Measurements from ENCODE around the gene EVC2. TPM values are rescaled to one million over a fixed set of nuclear protein-coding genes. Genes with fewer than 3 reads are reported as not detected.
A peak's percentile ranks its signal among the peaks of the same experiment; 100 is the strongest.

Gene EVC2
- total and polyA plus RNA-seq, 12 donors: 0.66 to 3.4 (median 1.7) TPM

DNA sequence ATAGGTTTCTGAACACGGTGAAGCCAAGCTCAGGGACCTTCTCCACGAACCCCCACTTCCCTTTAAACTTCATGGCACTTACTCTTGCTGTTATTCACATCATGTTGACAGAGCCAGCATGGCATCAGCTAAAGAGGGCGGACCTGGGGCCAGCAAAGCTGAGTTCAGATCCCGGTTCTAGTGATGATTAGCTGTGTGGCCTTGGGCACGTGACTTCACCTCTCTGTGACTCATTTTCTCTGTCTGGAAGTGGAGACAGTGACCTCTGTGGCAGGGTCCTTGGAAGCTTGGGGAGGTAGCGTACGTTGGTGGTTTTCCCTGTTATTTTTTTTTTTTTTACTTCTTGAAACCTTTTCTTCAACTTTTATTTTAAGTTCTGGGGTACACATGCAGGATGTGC lies 16.0 kb upstream of the EVC2 start:
- no peak for TF ChIP-seq POLR2A (IDR thresholded peaks at IDR 0.05)
- TF ChIP-seq, protein P1, sequence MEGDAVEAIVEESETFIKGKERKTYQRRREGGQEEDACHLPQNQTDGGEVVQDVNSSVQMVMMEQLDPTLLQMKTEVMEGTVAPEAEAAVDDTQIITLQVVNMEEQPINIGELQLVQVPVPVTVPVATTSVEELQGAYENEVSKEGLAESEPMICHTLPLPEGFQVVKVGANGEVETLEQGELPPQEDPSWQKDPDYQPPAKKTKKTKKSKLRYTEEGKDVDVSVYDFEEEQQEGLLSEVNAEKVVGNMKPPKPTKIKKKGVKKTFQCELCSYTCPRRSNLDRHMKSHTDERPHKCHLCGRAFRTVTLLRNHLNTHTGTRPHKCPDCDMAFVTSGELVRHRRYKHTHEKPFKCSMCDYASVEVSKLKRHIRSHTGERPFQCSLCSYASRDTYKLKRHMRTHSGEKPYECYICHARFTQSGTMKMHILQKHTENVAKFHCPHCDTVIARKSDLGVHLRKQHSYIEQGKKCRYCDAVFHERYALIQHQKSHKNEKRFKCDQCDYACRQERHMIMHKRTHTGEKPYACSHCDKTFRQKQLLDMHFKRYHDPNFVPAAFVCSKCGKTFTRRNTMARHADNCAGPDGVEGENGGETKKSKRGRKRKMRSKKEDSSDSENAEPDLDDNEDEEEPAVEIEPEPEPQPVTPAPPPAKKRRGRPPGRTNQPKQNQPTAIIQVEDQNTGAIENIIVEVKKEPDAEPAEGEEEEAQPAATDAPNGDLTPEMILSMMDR (IDR thresholded peaks at IDR 0.05): no peak
- no peak overlapping the region for H3K27ac ChIP-seq
- peak in 4 of 7 donors; percentile 22 to 44 (median 30) for DNase-seq

DNA sequence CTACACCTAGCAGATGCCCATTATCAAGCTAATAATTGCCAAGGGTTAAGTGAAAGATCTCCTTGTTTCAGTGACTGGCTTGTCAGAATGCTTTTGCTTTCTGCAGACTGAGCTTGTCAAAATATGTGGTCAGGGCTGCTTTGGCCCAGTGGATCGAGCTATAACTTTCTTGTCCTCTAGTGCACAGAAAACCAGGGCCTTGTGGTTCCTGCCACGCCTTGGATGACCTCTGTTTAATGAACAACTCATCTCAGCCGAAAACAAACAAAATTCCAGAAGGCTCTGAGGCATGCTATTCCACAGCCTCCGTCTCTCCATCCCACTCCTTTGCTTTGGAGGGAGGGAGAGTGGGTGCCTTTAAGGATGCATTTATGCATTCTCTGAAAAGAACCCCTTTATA lies 14.0 kb upstream of the EVC2 start:
- Histone ChIP-seq H3K36me3 (replicated peaks in 1 of 2) (no peaks in the 10 kb centered on the region), H3K4me3 (no peak overlapping the region), H3K27me3 (no peaks in the 10 kb centered on the region), H3K9me3 (replicated peaks in 1 of 3) (no peaks in the 10 kb centered on the region), H3K4me1 (replicated peaks in 1 of 2) (no peaks in the 10 kb centered on the region), H3K27ac (no peak overlapping the region)
- intact Hi-C loops (cut with DNase I): no loop called here
- 65 to 83% (median 69%) methylated on average over 4 of the region's 4 CpGs for WGBS, 4 donors
- TF ChIP-seq, protein P1 (IDR thresholded peaks at IDR 0.05): no peak
- no peak for TF ChIP-seq POLR2A (IDR thresholded peaks at IDR 0.05)
- no peak for DNase-seq

More for the DNA sequence above, 16.0 kb upstream of the EVC2 start:
- no peaks in the 10 kb centered on the region for H3K9me3 ChIP-seq (replicated peaks in 1 of 3)
- H3K27me3 ChIP-seq: no peaks in the 10 kb centered on the region
- no peak overlapping the region for H3K4me3 ChIP-seq
- 59 to 66% (median 63%) methylated on average over 4 to 7 of the region's 7 CpGs for WGBS, 4 donors
- H3K4me1 ChIP-seq (replicated peaks in 1 of 2): no peaks in the 10 kb centered on the region
- intact Hi-C loops (cut with DNase I): no loop called here
- H3K36me3 ChIP-seq (replicated peaks in 1 of 2): no peaks in the 10 kb centered on the region

DNA sequence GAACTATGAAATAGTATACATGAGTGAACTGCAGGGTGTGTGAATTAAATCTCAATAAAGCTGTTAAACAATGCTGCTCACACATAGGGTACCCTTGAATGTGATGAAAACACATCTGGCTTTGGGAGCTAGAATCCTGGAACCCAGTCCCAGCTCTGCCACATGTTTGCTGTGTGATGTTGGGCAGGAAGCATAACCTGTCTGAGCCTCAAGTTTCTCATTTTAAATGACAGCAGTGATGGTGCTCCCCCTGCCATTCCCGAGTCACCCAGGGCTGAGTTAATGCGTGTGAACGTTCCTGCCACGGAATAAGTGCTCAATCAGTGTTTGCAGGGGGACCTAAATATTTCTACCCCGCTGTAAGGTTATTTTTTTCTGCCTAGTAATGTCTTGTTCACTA lies 13.6 kb upstream of the EVC2 start:
- WGBS, 4 donors: 73 to 92% (median 89%) methylated on average over 5 of the region's 5 CpGs
- Histone ChIP-seq H3K27me3 (no peaks in the 10 kb centered on the region), H3K4me1 (replicated peaks in 1 of 2) (no peaks in the 10 kb centered on the region), H3K9me3 (replicated peaks in 1 of 3) (no peaks in the 10 kb centered on the region), H3K36me3 (replicated peaks in 1 of 2) (no peaks in the 10 kb centered on the region), H3K27ac (no peak overlapping the region), H3K4me3 (no peak overlapping the region)
- no peak for DNase-seq
- intact Hi-C loops (cut with DNase I): no loop called here
- no peak for TF ChIP-seq POLR2A (IDR thresholded peaks at IDR 0.05)
- TF ChIP-seq, protein P1 (IDR thresholded peaks at IDR 0.05): no peak

DNA sequence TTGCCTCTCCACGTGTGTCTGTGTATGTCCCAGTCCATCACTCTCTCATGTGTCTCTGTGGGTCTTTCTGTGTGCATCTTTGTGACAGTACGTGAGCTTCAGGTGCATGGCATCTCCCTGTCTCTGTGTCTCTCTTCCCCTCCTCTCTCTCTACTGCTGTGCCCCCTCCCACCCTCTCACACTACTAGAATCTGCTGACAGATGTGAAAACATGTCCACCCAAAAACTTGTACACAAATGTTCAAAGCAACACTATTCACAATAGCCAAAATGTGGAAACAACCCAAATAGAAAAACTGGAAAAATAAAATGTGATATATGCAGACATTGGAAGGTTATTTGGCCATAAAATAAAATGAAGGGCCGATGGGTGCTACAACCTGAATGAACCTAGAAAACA lies 12.6 kb upstream of the EVC2 start:
- intact Hi-C loops (cut with DNase I): no loop called here
- Histone ChIP-seq H3K4me3 (no peak overlapping the region), H3K36me3 (replicated peaks in 1 of 2) (no peaks in the 10 kb centered on the region), H3K4me1 (replicated peaks in 1 of 2) (no peaks in the 10 kb centered on the region), H3K9me3 (replicated peaks in 1 of 3) (no peaks in the 10 kb centered on the region), H3K27ac (no peak overlapping the region), H3K27me3 (no peaks in the 10 kb centered on the region)
- no peak for DNase-seq
- no peak for TF ChIP-seq POLR2A (IDR thresholded peaks at IDR 0.05)
- TF ChIP-seq, protein P1 (IDR thresholded peaks at IDR 0.05): no peak
- 75 to 93% (median 88%) methylated on average over 3 of the region's 3 CpGs for WGBS, 4 donors
